ENCODE measurements around the gene DCAF10.
"Not testable (repeated sequence)": the region's sequence is repeated elsewhere in the genome, so short reads cannot be mapped to it uniquely, and the experiment has no call there.

The DCAF10 gene

GRCh38 chr9:37870081-37870798 lies 69.6 kb downstream of the DCAF10 start:
- TF ChIP-seq CTCF (IDR thresholded peaks at IDR 0.05; ENCODE audit: low read depth, low read length): no peak
- no peak overlapping the region for H3K4me3 ChIP-seq (ENCODE audit: low read depth, low read length)

- H3K4me3 ChIP-seq (ENCODE audit: low read depth, low read length): no peak overlapping the region
- no peak for TF ChIP-seq CTCF (IDR thresholded peaks at IDR 0.05; ENCODE audit: low read depth, low read length)
Observed at GRCh38 chr9:37870799-37871176, 70.2 kb downstream of the DCAF10 start.

GRCh38 chr9:37873955-37874354 lies 73.4 kb downstream of the DCAF10 start:
- no peak overlapping the region for H3K4me3 ChIP-seq (ENCODE audit: low read depth, low read length)
- no peak for TF ChIP-seq CTCF (IDR thresholded peaks at IDR 0.05; ENCODE audit: low read depth, low read length)

- no peak for TF ChIP-seq CTCF (IDR thresholded peaks at IDR 0.05; ENCODE audit: low read depth, low read length)
- no peak overlapping the region for H3K4me3 ChIP-seq (ENCODE audit: low read depth, low read length)
Observed at GRCh38 chr9:37876376-37876775, 75.8 kb downstream of the DCAF10 start.

GRCh38 chr9:37880916-37881479 lies 80.4 kb downstream of the DCAF10 start:
- no peak for TF ChIP-seq CTCF (IDR thresholded peaks at IDR 0.05; ENCODE audit: low read depth, low read length)

GRCh38 chr9:37887977-37888583 lies 87.5 kb downstream of the DCAF10 start:
- H3K4me3 ChIP-seq (ENCODE audit: low read depth, low read length): not testable (repeated sequence)

More at GRCh38 chr9:37880916-37881479, 80.4 kb downstream of the DCAF10 start:
- H3K4me3 ChIP-seq (ENCODE audit: low read depth, low read length): no peak overlapping the region

- H3K4me3 ChIP-seq (ENCODE audit: low read depth, low read length): no peak overlapping the region
- no peak for TF ChIP-seq CTCF (IDR thresholded peaks at IDR 0.05; ENCODE audit: low read depth, low read length)
Observed at GRCh38 chr9:37889536-37889935, 88.9 kb downstream of the DCAF10 start.

GRCh38 chr9:37891042-37891441 lies 90.4 kb downstream of the DCAF10 start:
- H3K4me3 ChIP-seq (ENCODE audit: low read depth, low read length): not testable (repeated sequence)
